ENCODE data around the gene VSIG4.
A peak's percentile ranks its signal among the peaks of the same experiment; 100 is the strongest.
"Not testable (repeated sequence)": the region's sequence is repeated elsewhere in the genome, so short reads cannot be mapped to it uniquely, and the experiment has no call there.

Gene VSIG4, protein sequence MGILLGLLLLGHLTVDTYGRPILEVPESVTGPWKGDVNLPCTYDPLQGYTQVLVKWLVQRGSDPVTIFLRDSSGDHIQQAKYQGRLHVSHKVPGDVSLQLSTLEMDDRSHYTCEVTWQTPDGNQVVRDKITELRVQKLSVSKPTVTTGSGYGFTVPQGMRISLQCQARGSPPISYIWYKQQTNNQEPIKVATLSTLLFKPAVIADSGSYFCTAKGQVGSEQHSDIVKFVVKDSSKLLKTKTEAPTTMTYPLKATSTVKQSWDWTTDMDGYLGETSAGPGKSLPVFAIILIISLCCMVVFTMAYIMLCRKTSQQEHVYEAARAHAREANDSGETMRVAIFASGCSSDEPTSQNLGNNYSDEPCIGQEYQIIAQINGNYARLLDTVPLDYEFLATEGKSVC

GRCh38 chrX:66039944-66040343 is at the start of gene VSIG4:
VSIG4 (minus strand) TSS chrX:66040080; CDS start chrX:66039998, 82 bp downstream.
- no peak for DNase-seq

DNA sequence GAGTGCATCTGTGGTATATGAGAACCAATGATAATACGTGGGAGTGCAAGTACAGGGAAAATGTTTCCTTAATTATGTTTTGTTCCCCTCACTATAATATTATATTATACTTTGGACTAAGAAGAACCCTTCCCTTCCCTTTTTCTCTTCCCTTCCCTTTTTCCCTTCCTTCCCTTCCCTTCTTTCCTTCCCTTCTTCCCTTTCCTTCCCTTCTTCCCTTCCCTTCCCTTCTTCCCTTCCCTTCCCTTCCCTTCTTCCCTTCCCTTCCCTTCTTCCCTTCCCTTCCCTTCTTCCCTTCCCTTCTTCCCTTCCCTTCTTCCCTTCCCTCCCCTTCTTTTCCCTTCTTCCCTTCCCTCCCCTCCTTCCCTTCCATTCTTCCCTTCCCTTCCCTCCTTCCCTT is 36.9 kb upstream of the VSIG4 start:
- DNase-seq, result no peak

GRCh38 chrX:66074920-66075879 is 35.3 kb upstream of the VSIG4 start:
- peak in 6 of 14 donors; percentile 1 to 26 (median 12) for DNase-seq

DNA sequence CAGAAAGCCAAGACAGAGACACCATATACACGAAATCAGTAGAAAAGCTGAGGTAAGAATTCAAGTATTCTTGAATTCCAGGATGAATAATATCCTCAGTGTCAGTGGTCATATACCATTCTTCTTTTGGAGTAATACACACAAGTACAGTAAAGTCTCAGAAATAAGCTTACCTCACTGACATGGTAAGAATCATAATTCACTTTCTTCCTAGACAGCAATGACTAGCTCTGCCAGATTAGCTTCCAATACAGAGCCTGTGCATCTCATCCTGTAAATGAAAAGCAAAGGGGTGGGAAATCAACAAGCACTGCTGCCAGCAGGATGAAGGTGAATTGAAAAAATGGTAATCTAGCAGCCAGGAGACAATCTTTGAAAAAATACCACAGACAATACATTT is 31.2 kb upstream of the VSIG4 start:
- no peak for DNase-seq

GRCh38 chrX:66064261-66064660 is 24.4 kb upstream of the VSIG4 start:
- no peak for DNase-seq

- not testable (repeated sequence) for DNase-seq
Observed at GRCh38 chrX:66057019-66057418, 17.1 kb upstream of the VSIG4 start.

DNA sequence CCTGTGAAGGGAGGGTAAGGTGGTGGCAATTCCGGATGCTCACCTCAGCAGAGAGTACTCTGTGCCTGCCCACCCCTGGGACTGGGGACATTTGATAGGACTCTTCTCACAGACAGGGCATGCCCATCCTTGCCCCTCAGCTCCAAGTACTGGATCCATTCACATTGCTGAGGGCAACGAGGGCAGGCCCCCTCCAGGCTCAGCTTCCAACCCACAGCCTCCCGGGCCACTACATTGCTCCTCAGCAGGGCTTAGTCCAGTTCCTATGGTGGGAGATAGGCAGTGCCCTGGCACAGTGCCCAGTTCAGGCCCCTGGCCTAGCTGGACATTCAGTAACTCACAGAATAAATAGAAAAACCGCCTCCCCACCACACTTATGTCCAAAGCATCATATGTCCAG is 15.1 kb upstream of the VSIG4 start:
- DNase-seq, result no peak

- no peak for DNase-seq
Observed at GRCh38 chrX:66053414-66053813, 13.5 kb upstream of the VSIG4 start.

DNA sequence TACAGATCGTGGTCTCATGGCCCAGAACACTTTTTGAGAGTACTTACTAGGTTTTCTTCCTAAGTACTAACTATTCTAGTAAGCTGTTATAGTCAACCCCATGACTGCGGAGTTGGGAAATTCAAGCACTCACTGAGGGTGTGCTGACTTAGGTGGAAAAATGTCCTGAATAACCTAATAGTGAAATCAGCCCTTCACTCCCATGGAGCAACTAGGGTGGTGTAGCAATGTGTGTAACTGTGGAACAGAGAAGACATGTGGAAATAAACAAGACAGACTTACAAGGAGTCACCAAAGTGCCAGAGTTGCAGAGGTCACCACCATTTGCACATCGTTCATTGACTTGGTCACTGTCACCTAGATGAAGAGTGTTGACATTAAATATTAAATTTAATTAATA is 12.1 kb upstream of the VSIG4 start:
- DNase-seq, result no peak

GRCh38 chrX:66050140-66050569 is 10.3 kb upstream of the VSIG4 start:
- peak in 5 of 14 donors; percentile 1 to 27 (median 16) for DNase-seq

DNA sequence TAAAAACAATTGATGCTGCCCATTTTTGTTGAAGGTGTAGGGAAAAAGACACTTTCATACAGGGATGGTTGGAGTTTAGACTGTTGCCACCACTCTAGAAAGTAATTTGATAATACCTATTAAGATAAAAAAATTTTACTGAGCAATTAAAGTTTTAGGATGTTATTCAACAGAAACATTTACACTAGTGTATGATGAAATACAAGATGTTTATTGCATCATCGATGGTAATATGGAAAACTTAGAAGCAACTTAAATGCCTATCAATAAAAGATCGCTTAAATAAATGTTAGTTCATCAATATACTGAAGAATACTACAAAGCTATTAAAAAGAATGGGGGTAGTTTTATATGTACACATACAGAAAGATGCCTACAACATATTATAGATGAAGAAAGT is 9.2 kb upstream of the VSIG4 start:
- DNase-seq, result no peak

- DNase-seq, result no peak
Observed at GRCh38 chrX:66046612-66047235, 6.8 kb upstream of the VSIG4 start.

DNA sequence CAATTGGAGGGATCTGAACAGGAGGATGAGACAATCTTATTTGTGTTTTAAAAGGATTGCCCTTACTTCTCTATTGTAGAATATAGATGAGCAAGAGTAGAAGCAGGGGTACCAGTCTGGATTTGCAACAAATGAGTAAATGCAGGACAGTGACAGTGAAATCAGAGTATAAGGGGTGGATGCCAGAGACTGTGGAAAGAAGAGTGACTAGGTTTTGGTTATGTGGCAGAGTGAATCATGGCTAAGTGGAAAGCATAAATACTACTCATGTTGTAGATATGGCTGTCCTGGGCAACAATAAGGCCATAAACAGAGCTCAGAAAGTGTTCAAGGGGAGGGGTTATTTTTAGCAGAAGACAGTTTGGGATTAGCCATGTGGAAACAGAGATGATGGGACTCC is 6.0 kb upstream of the VSIG4 start:
- no peak for DNase-seq

DNA sequence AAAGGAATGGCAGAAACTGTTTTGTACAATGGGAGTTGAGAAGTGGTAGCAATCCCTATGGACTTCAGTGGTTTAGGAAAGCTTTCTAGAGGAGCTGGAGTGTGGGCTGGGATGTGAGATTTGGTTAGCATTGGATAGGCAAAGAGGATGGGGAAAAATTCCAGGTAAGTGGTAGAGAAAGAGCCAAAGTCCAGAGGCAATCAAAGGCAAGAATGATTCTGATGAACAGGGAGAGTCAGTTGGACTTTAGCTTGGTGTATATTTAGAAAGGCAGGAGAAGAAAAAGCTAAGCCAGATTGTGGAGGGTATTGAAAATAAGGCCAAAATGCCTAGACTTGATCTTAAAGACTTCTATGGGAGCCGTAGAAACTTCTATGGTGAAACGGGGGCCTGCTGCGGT is 3.7 kb upstream of the VSIG4 start:
- no peak for DNase-seq

GRCh38 chrX:66042307-66043077 is 2.6 kb upstream of the VSIG4 start:
- no peak for DNase-seq

- no peak for DNase-seq
Observed at GRCh38 chrX:66038115-66038514, 1.8 kb downstream of the VSIG4 start.

- DNase-seq, result no peak
Observed at GRCh38 chrX:66036231-66036630, 3.6 kb downstream of the VSIG4 start.

GRCh38 chrX:66035667-66036066 is 4.2 kb downstream of the VSIG4 start:
- no peak for DNase-seq

- DNase-seq, result no peak
Observed at GRCh38 chrX:66030505-66031317, 9.2 kb downstream of the VSIG4 start.

- DNase-seq, result no peak
Observed at GRCh38 chrX:66028936-66029335, 10.9 kb downstream of the VSIG4 start.

DNA sequence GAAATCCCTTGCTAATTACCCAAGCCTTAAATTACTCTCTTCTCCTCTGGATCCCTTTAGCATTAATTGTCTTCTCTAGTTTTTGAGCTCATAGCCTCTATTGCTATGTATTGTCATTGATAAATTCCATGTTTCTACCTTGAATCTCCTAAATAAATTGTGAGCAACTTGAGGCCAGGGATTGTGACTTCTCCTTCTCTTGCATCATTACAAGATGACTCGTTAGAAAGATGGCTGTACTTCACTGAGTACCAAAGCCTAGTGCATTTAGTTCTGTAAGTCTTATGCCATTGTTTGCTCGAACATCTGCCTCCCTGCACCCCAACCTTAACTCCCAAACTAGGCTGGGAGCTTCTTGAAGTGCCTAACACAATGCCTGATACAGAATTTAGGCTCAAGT is 15.3 kb downstream of the VSIG4 start:
- DNase-seq, result no peak
